Nephron progenitor cell (in vitro differentiated cells): ENCODE results near the gene MEMO1.
A peak's percentile ranks its signal among the peaks of the same experiment; 100 is the strongest.

Source experiments
- DNase-seq: peaks from one replicate; pipeline ENCODE4 v3.0.0; 2021
- H3K27ac Mint-ChIP-seq: 2 replicates; pipeline ENCODE4 v1.8.0; 2021; ENCODE audit warnings: mild to moderate bottlenecking, moderate library complexity, mixed read lengths
- H3K27me3 Mint-ChIP-seq: 2 replicates; pipeline ENCODE4 v1.8.0; 2021; ENCODE audit warnings: mild to moderate bottlenecking, low read depth, mixed read lengths; ENCODE audit not compliant: poor library complexity
- H3K36me3 Mint-ChIP-seq: 2 replicates; pipeline ENCODE4 v1.8.0; 2021; ENCODE audit warnings: low read depth, mixed read lengths
- H3K4me1 Mint-ChIP-seq: 2 replicates; pipeline ENCODE4 v1.8.0; 2021; ENCODE audit warnings: mixed read lengths
- H3K4me3 Mint-ChIP-seq: 2 replicates; pipeline ENCODE4 v1.8.0; 2021; ENCODE audit warnings: mild to moderate bottlenecking, moderate library complexity, mixed read lengths
- H3K9me3 Mint-ChIP-seq: 2 replicates; pipeline ENCODE4 v1.8.0; 2021; ENCODE audit warnings: mild to moderate bottlenecking, moderate library complexity, mixed read lengths
- CTCF ChIP-seq: fragments of 200-600 bp; sonication (generic); IDR thresholded peaks from 2 replicates; pipeline ENCODE4 v1.5.0; 2021; ENCODE audit warnings: antibody characterized with exemption

Gene MEMO1

GRCh38 chr2:32002406-32002805, 8.4 kb downstream of the MEMO1 start:
- Mint-ChIP-seq H3K4me1 (peaks cover 11% of the 10 kb centered on the region), H3K9me3 (peaks cover 4% of the 10 kb centered on the region), H3K27me3 (peaks cover 9% of the 10 kb centered on the region), H3K27ac (no peak overlapping the region), H3K4me3 (no peak overlapping the region), H3K36me3 (peaks cover 12% of the 10 kb centered on the region)
- no peak for TF ChIP-seq CTCF
- no peak for DNase-seq

GRCh38 chr2:31999438-31999837, 11.4 kb downstream of the MEMO1 start:
- Mint-ChIP-seq H3K27me3 (peaks cover 3% of the 10 kb centered on the region), H3K27ac (no peak overlapping the region)
- no peak for TF ChIP-seq CTCF

GRCh38 chr2:31998731-31999383, 12.0 kb downstream of the MEMO1 start:
- H3K4me1 Mint-ChIP-seq = no peaks in the 10 kb centered on the region
- peaks cover 8% of the 10 kb centered on the region for H3K9me3 Mint-ChIP-seq
- H3K27ac Mint-ChIP-seq = no peak overlapping the region
- DNase-seq = no peak
- H3K4me3 Mint-ChIP-seq = no peak overlapping the region
- peaks cover 30% of the 10 kb centered on the region for H3K36me3 Mint-ChIP-seq
- H3K27me3 Mint-ChIP-seq = peaks cover 3% of the 10 kb centered on the region
- no peak for TF ChIP-seq CTCF

More at GRCh38 chr2:31999438-31999837, 11.4 kb downstream of the MEMO1 start:
- no peak for DNase-seq
- H3K4me1 Mint-ChIP-seq = no peaks in the 10 kb centered on the region
- H3K4me3 Mint-ChIP-seq = no peak overlapping the region
- H3K9me3 Mint-ChIP-seq = peaks cover 8% of the 10 kb centered on the region
- peaks cover 30% of the 10 kb centered on the region for H3K36me3 Mint-ChIP-seq

- no peak for DNase-seq
- H3K27ac Mint-ChIP-seq = peak overlapping the region; percentile 22
- H3K9me3 Mint-ChIP-seq = peaks cover 8% of the 10 kb centered on the region
- peaks cover 36% of the 10 kb centered on the region for H3K36me3 Mint-ChIP-seq
- no peaks in the 10 kb centered on the region for H3K4me1 Mint-ChIP-seq
- H3K27me3 Mint-ChIP-seq = peaks cover 3% of the 10 kb centered on the region
- no peak overlapping the region for H3K4me3 Mint-ChIP-seq
- TF ChIP-seq CTCF = no peak
These were observed 13.2 kb downstream of the MEMO1 start for GRCh38 chr2:31997653-31998052.

- H3K4me3 Mint-ChIP-seq = no peak overlapping the region
- no peaks in the 10 kb centered on the region for H3K4me1 Mint-ChIP-seq
- no peak for TF ChIP-seq CTCF
- peaks cover 3% of the 10 kb centered on the region for H3K27me3 Mint-ChIP-seq
- DNase-seq = no peak
- H3K27ac Mint-ChIP-seq = no peak overlapping the region
- peaks cover 8% of the 10 kb centered on the region for H3K9me3 Mint-ChIP-seq
- H3K36me3 Mint-ChIP-seq = peaks cover 40% of the 10 kb centered on the region
These were observed 14.1 kb downstream of the MEMO1 start for GRCh38 chr2:31996571-31997150.

- TF ChIP-seq CTCF = no peak
- Mint-ChIP-seq H3K27ac (no peak overlapping the region), H3K4me3 (no peak overlapping the region), H3K36me3 (peaks cover 51% of the 10 kb centered on the region), H3K27me3 (no peaks in the 10 kb centered on the region), H3K9me3 (peaks cover 4% of the 10 kb centered on the region), H3K4me1 (no peaks in the 10 kb centered on the region)
- DNase-seq = no peak
These were observed 17.9 kb downstream of the MEMO1 start for GRCh38 chr2:31992934-31993333.
